Measurements from ENCODE around the gene DSTN. TPM values are rescaled to one million over a fixed set of nuclear protein-coding genes. Genes with fewer than 3 reads are reported as not detected.

DSTN gene
- total and polyA plus RNA-seq, 2 donors (not counting 1 experiment from before 2014, with no cell fraction given) = 6.6 to 13.4 TPM

- DNase-seq = no peak
- no peaks in the 10 kb centered on the region for H3K4me1 Mint-ChIP-seq
- Histone ChIP-seq H3K27ac (ENCODE audit: low read length in 2 of 2) (no peak overlapping the region), H4K20me1 (ENCODE audit: control insufficient read depth, insufficient read depth, low read length, poor library complexity, severe bottlenecking) (no peaks in the 10 kb centered on the region), H3K4me3 (ENCODE audit: control extremely low read depth in 1 of 5, extremely low read depth in 1 of 5, insufficient read depth in 1 of 5, low read depth in 2 of 5, low read length in 4 of 5) (no peak overlapping the region), H3K9me3 (ENCODE audit: control extremely low read depth in 1 of 3, control insufficient read depth in 2 of 3, insufficient read depth in 1 of 3, low read length in 2 of 3) (no peaks in the 10 kb centered on the region), H3K36me3 (replicated peaks in 1 of 2; ENCODE audit: control extremely low read depth in 1 of 2, control insufficient read depth in 1 of 2, extremely low read depth in 1 of 2, insufficient read depth in 2 of 2, low read length in 1 of 2) (no peaks in the 10 kb centered on the region), H3K4me1 (ENCODE audit: control insufficient read depth in 2 of 2, insufficient read depth in 2 of 2, low read length in 2 of 2) (no peaks in the 10 kb centered on the region), H3K9ac (ENCODE audit: low read length) (no peak overlapping the region), H3K27me3 (replicated peaks in 1 of 4; ENCODE audit: control extremely low read depth in 1 of 4, control insufficient read depth in 3 of 4, insufficient read depth in 4 of 4, low read length in 3 of 4) (peaks cover 0 to 15% (median 2%) of the 10 kb centered on the region in 4 experiments), H3K79me2 (ENCODE audit: control insufficient read depth, insufficient read depth, low read length) (no peaks in the 10 kb centered on the region), H3K4me2 (replicated peaks; ENCODE audit: low read depth, low read length, poor library complexity, severe bottlenecking) (no peak overlapping the region), H2AFZ (ENCODE audit: insufficient read depth, low read depth, low read length, poor library complexity, severe bottlenecking) (no peak overlapping the region)
- ATAC-seq (ENCODE audit: low read depth) = no peak
- ChIA-PET CTCF (interaction anchor here (1.7 to 2.1 kb wide), 3 partner anchors 33 to 360 kb away, joined by 8 to 13 read pairs (median 10); no protein-coding TSS in a partner anchor), POLR2A (interaction anchor here (0.6 kb wide), 1 partner anchor 575 kb away, joined by 5 read pairs; no protein-coding TSS in a partner anchor)
- peaks cover 40% of the 10 kb centered on the region for H3K27me3 Mint-ChIP-seq
- 80% methylated on average over 2 of the region's 3 CpGs for WGBS (ENCODE audit: insufficient coverage)
- no peak overlapping the region for H3K4me3 Mint-ChIP-seq
- H3K9me3 Mint-ChIP-seq (ENCODE audit: insufficient read depth) = no peaks in the 10 kb centered on the region
- intact Hi-C loops (cut with micrococcal nuclease) = loop anchor here (1.0 to 10.0 kb wide), 9 partner anchors 33 to 738 kb away; partner anchors contain the start of genes DSTN and RRBP1
- no peak overlapping the region for H3K27ac Mint-ChIP-seq
- TF ChIP-seq CTCF (IDR thresholded peaks at IDR 0.05) (no peak), EZH2 (IDR thresholded peaks at IDR 0.05; ENCODE audit: borderline replicate concordance, insufficient read depth, low read depth, low read length, poor library complexity, severe bottlenecking) (no peak)
Observed at GRCh38 chr20:17537959-17538358, 31.9 kb upstream of the DSTN start.

GRCh38 chr20:17538517-17539170 is 31.2 kb upstream of the DSTN start:
- Histone ChIP-seq H4K20me1 (ENCODE audit: control insufficient read depth, insufficient read depth, low read length, poor library complexity, severe bottlenecking) (no peaks in the 10 kb centered on the region), H3K9ac (ENCODE audit: low read length) (no peak overlapping the region), H3K79me2 (ENCODE audit: control insufficient read depth, insufficient read depth, low read length) (no peaks in the 10 kb centered on the region), H3K27me3 (replicated peaks in 1 of 4; ENCODE audit: control extremely low read depth in 1 of 4, control insufficient read depth in 3 of 4, insufficient read depth in 4 of 4, low read length in 3 of 4) (peaks cover 0 to 15% (median 2%) of the 10 kb centered on the region in 4 experiments), H3K4me3 (ENCODE audit: control extremely low read depth in 1 of 5, extremely low read depth in 1 of 5, insufficient read depth in 1 of 5, low read depth in 2 of 5, low read length in 4 of 5) (no peak overlapping the region), H3K9me3 (ENCODE audit: control extremely low read depth in 1 of 3, control insufficient read depth in 2 of 3, insufficient read depth in 1 of 3, low read length in 2 of 3) (no peaks in the 10 kb centered on the region), H3K36me3 (replicated peaks in 1 of 2; ENCODE audit: control extremely low read depth in 1 of 2, control insufficient read depth in 1 of 2, extremely low read depth in 1 of 2, insufficient read depth in 2 of 2, low read length in 1 of 2) (no peaks in the 10 kb centered on the region), H3K4me1 (ENCODE audit: control insufficient read depth in 2 of 2, insufficient read depth in 2 of 2, low read length in 2 of 2) (no peaks in the 10 kb centered on the region), H2AFZ (ENCODE audit: insufficient read depth, low read depth, low read length, poor library complexity, severe bottlenecking) (no peak overlapping the region), H3K27ac (ENCODE audit: low read length in 2 of 2) (no peak overlapping the region), H3K4me2 (replicated peaks; ENCODE audit: low read depth, low read length, poor library complexity, severe bottlenecking) (no peak overlapping the region)
- intact Hi-C loops (cut with micrococcal nuclease) = loop anchor here (10.0 kb wide), 1 partner anchor 146 kb away; the partner anchor contains the start of gene RRBP1
- TF ChIP-seq EZH2 (IDR thresholded peaks at IDR 0.05; ENCODE audit: borderline replicate concordance, insufficient read depth, low read depth, low read length, poor library complexity, severe bottlenecking) (no peak), CTCF (IDR thresholded peaks at IDR 0.05) (no peak)
- Mint-ChIP-seq H3K27ac (no peak overlapping the region), H3K4me3 (no peak overlapping the region), H3K4me1 (no peaks in the 10 kb centered on the region), H3K9me3 (ENCODE audit: insufficient read depth) (no peaks in the 10 kb centered on the region), H3K27me3 (peaks cover 45% of the 10 kb centered on the region)
- peak; percentile 43 for DNase-seq
- ATAC-seq (ENCODE audit: low read depth) = peak; percentile 67
- 44% methylated on average over 5 of the region's 7 CpGs for WGBS (ENCODE audit: insufficient coverage)
- POLR2A ChIA-PET = interaction anchor here (0.6 kb wide), 1 partner anchor 399 kb away, joined by 7 read pairs; no protein-coding TSS in a partner anchor
- CTCF ChIA-PET = interaction anchor here (0.6 to 2.7 kb wide), 4 partner anchors 292 to 460 kb away, joined by 3 to 11 read pairs (median 3); no protein-coding TSS in a partner anchor

Data from B cell (primary cell).